Testis (tissue), 3 donors: ENCODE data around the gene FOCAD. TPM values are rescaled to one million over a fixed set of nuclear protein-coding genes. Genes with fewer than 3 reads are reported as not detected.

Experiments used
- DNase-seq: peaks from one replicate; pipeline ENCODE4 v3.0.0-alpha.2; 2019
- H3K27ac ChIP-seq, 2 donors: fragments of 200-600 bp; sonication (generic); one replicate each; pipeline ENCODE4 v1.5.1; 2019
- H3K27me3 ChIP-seq: fragments of 200-600 bp; sonication (generic); one replicate; pipeline ENCODE4 v1.5.1; 2019
- H3K36me3 ChIP-seq: fragments of 200-600 bp; sonication (generic); one replicate; pipeline ENCODE4 v1.5.1; 2017; ENCODE audit warnings: low read depth; ENCODE audit errors: missing control alignments
- H3K4me1 ChIP-seq: fragments of 200-600 bp; sonication (generic); one replicate; pipeline ENCODE4 v1.5.1; 2019
- H3K4me3 ChIP-seq, 2 donors: fragments of 200-600 bp; sonication (generic); one replicate each; pipeline ENCODE4 v1.5.1; 2017 to 2019
- H3K9me3 ChIP-seq: fragments of 200-600 bp; sonication (generic); one replicate; pipeline ENCODE4 v1.5.1; 2017
- CTCF ChIP-seq, 3 experiments: fragments of 450-650 bp in 2 of 3; fragments of 200-600 bp in 1 of 3; sonication (generic) in 1 of 3; IDR thresholded peaks; one replicate each; pipeline ENCODE4 v1.5.1; 2016 to 2019; ENCODE audit warnings: antibody characterized with exemption in 3 of 3, mild to moderate bottlenecking in 2 of 3, moderate library complexity in 1 of 3
- POLR2A ChIP-seq: fragments of 450-650 bp; IDR thresholded peaks from one replicate; pipeline ENCODE4 v1.6.1; 2017; ENCODE audit warnings: antibody characterized with exemption, mild to moderate bottlenecking, moderate library complexity
- WGBS, 2 donors: methylation state at CpG; one replicate each; pipeline ENCODE4 v1.1.5; 2018; 5-methylcytosine and 5-hydroxymethylcytosine counted together
- intact Hi-C: fragments of 100-400 bp; cut with DNase I; formaldehyde crosslinking; loops from one replicate; pipeline ENCODE4 v1.15.1; 2023; ENCODE audit warnings: low total_unique reads
- polyA plus RNA-seq: library from polyadenylated mRNA; stranded (reverse); fragments of 350-450 nt; fragmentation: Illumina TruSeq; extraction: RNeasy Lipid Tissue Mini Kit (QIAGEN cat#74804); gene quantifications from one replicate; pipeline ENCODE4 v1.2.3, GENCODE V29; 2014; ENCODE audit warnings: low read depth, low replicate concordance; ENCODE audit not compliant: insufficient read depth
- total RNA-seq, 2 donors: library from RNA; depleted of rRNA; stranded (reverse); fragments of >200 nt; gene quantifications; one replicate each; pipeline ENCODE4 v1.2.3, GENCODE V29; 2016

Gene FOCAD
- total and polyA plus RNA-seq, 3 donors from 2014 or later = 26.6 to 45.4 (median 38.7) TPM

- no peak overlapping the region for H3K4me3 ChIP-seq
- DNase-seq = no peak
- no peaks in the 10 kb centered on the region for H3K27me3 ChIP-seq
- intact Hi-C loops = no loop called here
- no peaks in the 10 kb centered on the region for H3K9me3 ChIP-seq
- 67 to 83% methylated on average over 1 of the region's 1 CpG for WGBS, 2 donors
- no peaks in the 10 kb centered on the region for H3K36me3 ChIP-seq
- H3K4me1 ChIP-seq = no peaks in the 10 kb centered on the region
- TF ChIP-seq POLR2A (no peak), CTCF (IDR thresholded peaks at IDR 0.05) (no peak)
- H3K27ac ChIP-seq = no peak overlapping the region
These were observed 62.9 kb downstream of the FOCAD start for GRCh38 chr9:20746967-20747366.

- TF ChIP-seq CTCF (IDR thresholded peaks at IDR 0.05) (no peak), POLR2A (no peak)
- Histone ChIP-seq H3K27ac (no peak overlapping the region), H3K4me1 (no peaks in the 10 kb centered on the region), H3K9me3 (no peaks in the 10 kb centered on the region), H3K4me3 (no peak overlapping the region), H3K27me3 (no peaks in the 10 kb centered on the region), H3K36me3 (no peaks in the 10 kb centered on the region)
- intact Hi-C loops = no loop called here
- DNase-seq = no peak
- 74 to 90% methylated on average over 1 of the region's 1 CpG for WGBS, 2 donors
These were observed 65.6 kb downstream of the FOCAD start for GRCh38 chr9:20749496-20750198.

- Histone ChIP-seq H3K9me3 (no peaks in the 10 kb centered on the region), H3K4me1 (no peaks in the 10 kb centered on the region), H3K27ac (no peak overlapping the region), H3K27me3 (no peaks in the 10 kb centered on the region), H3K36me3 (no peaks in the 10 kb centered on the region), H3K4me3 (no peak overlapping the region)
- no peak for TF ChIP-seq POLR2A
- no peak for TF ChIP-seq CTCF (IDR thresholded peaks at IDR 0.05)
- DNase-seq = no peak
- 92 to 95% methylated on average over 3 of the region's 3 CpGs for WGBS, 2 donors
- intact Hi-C loops = no loop called here
These were observed 69.7 kb downstream of the FOCAD start for GRCh38 chr9:20753761-20754160.

GRCh38 chr9:20754556-20754955, 70.5 kb downstream of the FOCAD start:
- no peak for DNase-seq
- TF ChIP-seq CTCF (IDR thresholded peaks at IDR 0.05) = no peak
- TF ChIP-seq POLR2A = no peak
- no peak overlapping the region for H3K4me3 ChIP-seq
- H3K9me3 ChIP-seq = no peaks in the 10 kb centered on the region
- H3K36me3 ChIP-seq = no peaks in the 10 kb centered on the region
- no peak overlapping the region for H3K27ac ChIP-seq
- H3K4me1 ChIP-seq = no peaks in the 10 kb centered on the region
- WGBS, 2 donors = 98 to 99% methylated on average over 2 of the region's 2 CpGs
- H3K27me3 ChIP-seq = no peaks in the 10 kb centered on the region
- intact Hi-C loops = no loop called here
